ENCODE measurements around the gene RYR2. TPM values are rescaled to one million over a fixed set of nuclear protein-coding genes. Genes with fewer than 3 reads are reported as not detected.

RYR2 gene
- polyA plus RNA-seq, 2 of the 4 experiments (the other 2 are of a cell fraction) = 0.06 TPM; not detected in 1

DNA sequence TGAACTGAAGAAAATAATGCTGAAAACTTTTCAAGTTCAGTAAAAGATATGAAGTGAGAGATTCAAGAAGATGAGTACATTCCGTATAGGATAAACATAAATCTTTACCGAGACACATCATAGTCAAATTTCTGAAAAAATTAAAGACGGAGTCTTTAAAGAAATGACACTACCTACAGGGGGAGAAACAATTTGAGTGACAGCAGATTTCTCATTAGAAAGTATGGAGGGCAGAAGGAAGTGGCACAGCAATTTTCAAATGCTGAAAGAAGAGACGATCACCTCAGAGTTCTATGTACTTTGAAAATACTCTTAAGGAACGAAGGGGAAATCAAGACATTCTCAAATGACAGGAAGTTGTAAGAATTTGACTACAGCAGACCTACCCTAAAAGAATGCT, 577.6 kb downstream of the RYR2 start:
- no peak for TF ChIP-seq TP53 (CRISPR knock-in tag; IDR thresholded peaks at IDR 0.05)
- no peak for TF ChIP-seq HES2 (IDR thresholded peaks at IDR 0.05)
- no peak for TF ChIP-seq ESRRA (IDR thresholded peaks at IDR 0.05; ENCODE audit: borderline replicate concordance, low read length)
- TF ChIP-seq HOXB13 (CRISPR knock-in tag; IDR thresholded peaks at IDR 0.05; ENCODE audit: low read depth) = no peak
- no peak for TF ChIP-seq CTCF (IDR thresholded peaks at IDR 0.05)
- no peak for TF ChIP-seq RCOR1 (IDR thresholded peaks at IDR 0.05; ENCODE audit: low read depth, low read length)
- no peak for TF ChIP-seq EP300 (IDR thresholded peaks at IDR 0.05)
- no peak for TF ChIP-seq JUN (IDR thresholded peaks at IDR 0.05)
- no peak for TF ChIP-seq BHLHE40 (IDR thresholded peaks at IDR 0.05; ENCODE audit: low read depth, low read length)
- TF ChIP-seq KDM5A (IDR thresholded peaks at IDR 0.05) = no peak
- TF ChIP-seq MYC (IDR thresholded peaks at IDR 0.05; ENCODE audit: borderline replicate concordance, low read length) = no peak
- no peak for TF ChIP-seq ZSCAN20 (CRISPR knock-in tag; IDR thresholded peaks at IDR 0.05)
- no peak for TF ChIP-seq FOSB (CRISPR knock-in tag; IDR thresholded peaks at IDR 0.05)
- no peak for TF ChIP-seq HOXB5 (CRISPR knock-in tag; IDR thresholded peaks at IDR 0.05)
- TF ChIP-seq EHF (CRISPR knock-in tag; IDR thresholded peaks at IDR 0.05) = no peak
- no peak for TF ChIP-seq CEBPB (IDR thresholded peaks at IDR 0.05)
- 0 out of 3 replicates have a peak, but pooled peaks cover 8% of the 10 kb centered on the region for H3K9me3 ChIP-seq
- POLR2A ChIA-PET = no interaction called here
- DNase-seq (ENCODE audit: low read depth in 1 of 2, low spot score in 1 of 2) (no peak), ATAC-seq (no peak), FAIRE-seq (no peak)
- WGBS (ENCODE audit: missing lambda C conversion rate) = 42% methylated on average over 5 of the region's 5 CpGs
- no peaks in the 10 kb centered on the region for H3K4me1 ChIP-seq
- CTCF ChIA-PET = interaction anchor here (0.6 kb wide), 1 partner anchor 200 kb away, joined by 3 read pairs; no protein-coding TSS in a partner anchor
- no peak overlapping the region for H3K27ac ChIP-seq
- H3K4me2 ChIP-seq = no peak overlapping the region
- H3K4me3 ChIP-seq = no peak overlapping the region

- no peak for FAIRE-seq
- no peak overlapping the region for H3K4me3 ChIP-seq
- ChIA-PET CTCF (no interaction called here), POLR2A (no interaction called here)
- H3K9me3 ChIP-seq = no peaks in the 10 kb centered on the region
- H3K27ac ChIP-seq = no peak overlapping the region
- TF ChIP-seq, protein P1, sequence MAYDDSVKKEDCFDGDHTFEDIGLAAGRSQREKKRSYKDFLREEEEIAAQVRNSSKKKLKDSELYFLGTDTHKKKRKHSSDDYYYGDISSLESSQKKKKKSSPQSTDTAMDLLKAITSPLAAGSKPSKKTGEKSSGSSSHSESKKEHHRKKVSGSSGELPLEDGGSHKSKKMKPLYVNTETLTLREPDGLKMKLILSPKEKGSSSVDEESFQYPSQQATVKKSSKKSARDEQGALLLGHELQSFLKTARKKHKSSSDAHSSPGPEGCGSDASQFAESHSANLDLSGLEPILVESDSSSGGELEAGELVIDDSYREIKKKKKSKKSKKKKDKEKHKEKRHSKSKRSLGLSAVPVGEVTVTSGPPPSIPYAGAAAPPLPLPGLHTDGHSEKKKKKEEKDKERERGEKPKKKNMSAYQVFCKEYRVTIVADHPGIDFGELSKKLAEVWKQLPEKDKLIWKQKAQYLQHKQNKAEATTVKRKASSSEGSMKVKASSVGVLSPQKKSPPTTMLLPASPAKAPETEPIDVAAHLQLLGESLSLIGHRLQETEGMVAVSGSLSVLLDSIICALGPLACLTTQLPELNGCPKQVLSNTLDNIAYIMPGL (CRISPR knock-in tag; IDR thresholded peaks at IDR 0.05; ENCODE audit: borderline replicate concordance) = no peak
- TF ChIP-seq EP300 (IDR thresholded peaks at IDR 0.05) (no peak), RCOR1 (IDR thresholded peaks at IDR 0.05; ENCODE audit: low read depth, low read length) (no peak), PBX3 (IDR thresholded peaks at IDR 0.05) (no peak), KDM1A (IDR thresholded peaks at IDR 0.05; ENCODE audit: low read depth) (no peak), CEBPB (IDR thresholded peaks at IDR 0.05) (no peak), NR3C1 (IDR thresholded peaks at IDR 0.05) (no peak), MAX (IDR thresholded peaks at IDR 0.05) (no peak), TP53 (CRISPR knock-in tag; IDR thresholded peaks at IDR 0.05) (no peak), EHMT2 (IDR thresholded peaks at IDR 0.05; ENCODE audit: low read depth) (no peak)
- TF ChIP-seq, protein P2, sequence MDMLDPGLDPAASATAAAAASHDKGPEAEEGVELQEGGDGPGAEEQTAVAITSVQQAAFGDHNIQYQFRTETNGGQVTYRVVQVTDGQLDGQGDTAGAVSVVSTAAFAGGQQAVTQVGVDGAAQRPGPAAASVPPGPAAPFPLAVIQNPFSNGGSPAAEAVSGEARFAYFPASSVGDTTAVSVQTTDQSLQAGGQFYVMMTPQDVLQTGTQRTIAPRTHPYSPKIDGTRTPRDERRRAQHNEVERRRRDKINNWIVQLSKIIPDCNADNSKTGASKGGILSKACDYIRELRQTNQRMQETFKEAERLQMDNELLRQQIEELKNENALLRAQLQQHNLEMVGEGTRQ (IDR thresholded peaks at IDR 0.05) = no peak
- TF ChIP-seq, protein P3, sequence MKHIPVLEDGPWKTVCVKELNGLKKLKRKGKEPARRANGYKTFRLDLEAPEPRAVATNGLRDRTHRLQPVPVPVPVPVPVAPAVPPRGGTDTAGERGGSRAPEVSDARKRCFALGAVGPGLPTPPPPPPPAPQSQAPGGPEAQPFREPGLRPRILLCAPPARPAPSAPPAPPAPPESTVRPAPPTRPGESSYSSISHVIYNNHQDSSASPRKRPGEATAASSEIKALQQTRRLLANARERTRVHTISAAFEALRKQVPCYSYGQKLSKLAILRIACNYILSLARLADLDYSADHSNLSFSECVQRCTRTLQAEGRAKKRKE (CRISPR knock-in tag; IDR thresholded peaks at IDR 0.05; ENCODE audit: low read depth) = no peak
- ATAC-seq = no peak
- no peaks in the 10 kb centered on the region for H3K4me1 ChIP-seq
- DNase-seq (ENCODE audit: low read depth in 1 of 2, low spot score in 1 of 2) = no peak
- no peak overlapping the region for H3K4me2 ChIP-seq
- WGBS (ENCODE audit: missing lambda C conversion rate) = 42% methylated on average over 5 of the region's 5 CpGs
Measured at GRCh38 chr1:237634922-237635321, 592.9 kb downstream of the RYR2 start.

All from A549 (cell line).